ENCODE results near the gene SMIM31.

Gene SMIM31

DNA sequence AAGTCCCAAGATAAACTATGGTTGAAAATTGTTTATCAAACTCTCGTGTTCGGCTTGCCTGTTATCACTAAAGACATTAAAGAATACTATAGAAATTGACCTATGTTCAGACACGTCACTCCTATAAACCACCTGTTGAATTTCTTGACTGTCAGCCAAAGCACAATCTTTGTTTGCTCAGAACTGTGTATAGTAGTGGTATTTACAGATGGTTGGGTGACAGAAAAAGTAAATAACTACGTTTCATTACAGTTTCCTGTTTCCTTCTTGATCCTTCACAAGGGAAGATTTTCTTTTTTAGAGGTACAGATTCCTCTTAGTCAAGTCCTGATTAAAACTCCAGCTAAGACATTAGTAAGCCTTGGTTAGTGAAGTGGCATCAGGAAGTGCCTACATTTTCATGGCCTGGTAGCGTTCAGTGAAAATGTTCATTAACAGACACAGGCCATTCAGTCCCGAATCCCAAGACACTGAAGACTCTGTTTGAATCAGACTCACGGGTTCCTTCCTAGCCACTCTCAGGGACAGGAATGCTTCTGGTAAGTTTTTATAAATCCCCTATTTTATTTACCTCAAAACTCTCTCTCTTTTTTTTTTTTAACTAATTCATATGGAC is at the start of gene SMIM31:
TSS of gene SMIM31 (plus strand) at position 259 of the 616 bp plus-strand sequence. CDS start 16,313 bp downstream, outside the sequence.
- ATAC-seq (replicated peaks), result no peak
- DNase-seq, result no peak
- peaks cover 3 to 5% of the 10 kb centered on the region in 2 donors for H3K27me3 Mint-ChIP-seq
- peaks cover 5 to 6% of the 10 kb centered on the region in 2 donors for H3K9me3 Mint-ChIP-seq
- H3K27ac Mint-ChIP-seq, result no peak within 1 kb of the TSS
- no peaks in the 10 kb centered on the region for H3K36me3 Mint-ChIP-seq
- no peak within 1 kb of the TSS for H3K4me3 Mint-ChIP-seq
- H3K4me1 Mint-ChIP-seq, result no peaks in the 10 kb centered on the region

DNA sequence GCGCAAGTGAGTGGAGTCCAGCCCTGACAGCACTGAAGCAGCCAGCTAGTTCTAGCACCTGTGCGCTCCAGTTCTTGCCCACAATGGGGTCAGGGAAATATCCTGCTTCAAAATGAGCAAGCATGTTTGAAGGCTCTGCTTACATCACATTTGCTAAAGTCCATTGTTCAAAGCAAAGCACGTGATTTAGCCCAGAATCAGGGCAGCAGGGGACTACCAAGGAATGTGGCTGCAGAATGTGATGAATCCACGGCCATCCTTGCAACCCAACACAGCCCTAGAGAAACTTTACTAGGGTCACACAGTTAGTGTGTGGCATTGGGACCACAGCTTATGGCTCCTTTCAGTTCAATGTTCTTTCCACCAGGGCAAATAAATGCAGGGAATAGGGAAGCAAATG is 47.3 kb upstream of the SMIM31 start:
- Mint-ChIP-seq H3K27me3 (peaks cover 0 to 4% of the 10 kb centered on the region in 2 donors), H3K4me3 (no peak overlapping the region), H3K36me3 (no peaks in the 10 kb centered on the region), H3K4me1 (no peaks in the 10 kb centered on the region), H3K9me3 (peaks cover 0 to 2% of the 10 kb centered on the region in 2 donors), H3K27ac (no peak overlapping the region)
- DNase-seq, result no peak
- no peak for ATAC-seq (replicated peaks)

DNA sequence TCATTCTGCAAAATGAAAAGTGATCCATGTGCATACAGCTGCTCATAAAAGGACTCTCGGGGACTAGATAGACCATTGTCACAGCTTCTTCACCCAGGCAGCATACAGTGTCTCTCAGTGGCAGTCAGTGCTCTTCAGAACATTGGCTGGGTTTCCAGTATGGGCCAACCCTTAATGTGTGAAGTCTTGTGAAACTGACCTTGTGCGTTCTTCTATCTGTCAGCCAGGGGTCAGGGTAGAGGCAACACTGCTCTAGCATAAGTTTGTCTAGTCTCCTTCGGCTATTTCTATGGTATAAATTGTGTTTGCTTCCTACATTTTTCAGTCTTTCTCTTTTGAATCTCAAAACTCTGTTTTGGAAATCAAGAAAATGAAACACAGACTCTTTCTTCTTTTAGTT is 37.0 kb upstream of the SMIM31 start:
- Mint-ChIP-seq H3K4me1 (no peaks in the 10 kb centered on the region), H3K27ac (no peak overlapping the region), H3K9me3 (no peaks in the 10 kb centered on the region), H3K36me3 (no peaks in the 10 kb centered on the region), H3K27me3 (no peaks in the 10 kb centered on the region), H3K4me3 (no peak overlapping the region)
- ATAC-seq (replicated peaks), result no peak
- DNase-seq, result no peak

DNA sequence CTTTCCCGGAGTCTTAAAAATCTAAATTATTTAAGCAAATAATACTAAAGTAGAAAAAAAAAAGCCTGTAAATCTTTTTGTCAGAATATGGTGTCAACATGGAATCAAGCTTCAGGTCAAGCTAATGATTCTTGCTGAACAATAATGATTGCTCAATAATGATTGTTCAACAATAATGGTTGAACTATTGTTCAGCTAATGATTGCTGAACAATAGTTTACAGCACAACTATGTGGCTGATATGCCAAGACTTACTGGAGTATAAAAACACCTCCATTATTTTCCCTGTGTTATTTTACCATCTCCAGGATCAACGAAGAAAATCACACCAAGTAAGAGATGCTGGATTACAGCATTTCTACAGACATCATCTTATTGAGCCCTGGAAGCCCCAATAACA is 35.1 kb upstream of the SMIM31 start:
- no peaks in the 10 kb centered on the region for H3K9me3 Mint-ChIP-seq
- H3K4me3 Mint-ChIP-seq, result no peak overlapping the region
- DNase-seq (no peak), ATAC-seq (replicated peaks) (no peak)
- H3K27ac Mint-ChIP-seq, result no peak overlapping the region
- no peaks in the 10 kb centered on the region for H3K4me1 Mint-ChIP-seq
- no peaks in the 10 kb centered on the region for H3K27me3 Mint-ChIP-seq
- no peaks in the 10 kb centered on the region for H3K36me3 Mint-ChIP-seq

DNA sequence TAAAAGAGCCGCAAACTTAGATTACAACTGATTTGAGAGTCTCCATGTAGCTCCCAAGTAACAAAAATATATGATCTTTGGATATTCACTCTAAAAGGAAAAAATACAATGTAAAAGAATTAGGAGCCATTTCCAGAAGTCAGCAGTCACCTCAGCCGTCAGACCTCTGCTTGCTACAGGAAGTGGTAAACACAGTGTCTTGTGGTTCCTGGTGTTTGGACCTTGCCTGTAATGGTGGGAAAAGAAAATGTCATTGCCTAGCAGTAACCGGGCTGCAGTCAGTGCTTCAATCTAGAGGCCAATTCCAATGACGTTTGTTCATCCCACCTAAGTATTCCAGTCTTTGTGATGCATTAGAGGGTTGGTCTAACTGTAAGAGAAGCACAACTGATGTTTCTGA is 28.9 kb upstream of the SMIM31 start:
- no peak for ATAC-seq (replicated peaks)
- Mint-ChIP-seq H3K27me3 (peaks cover 0 to 5% of the 10 kb centered on the region in 2 donors), H3K27ac (no peak overlapping the region), H3K4me1 (no peaks in the 10 kb centered on the region), H3K9me3 (no peaks in the 10 kb centered on the region), H3K4me3 (no peak overlapping the region), H3K36me3 (no peaks in the 10 kb centered on the region)
- no peak for DNase-seq

DNA sequence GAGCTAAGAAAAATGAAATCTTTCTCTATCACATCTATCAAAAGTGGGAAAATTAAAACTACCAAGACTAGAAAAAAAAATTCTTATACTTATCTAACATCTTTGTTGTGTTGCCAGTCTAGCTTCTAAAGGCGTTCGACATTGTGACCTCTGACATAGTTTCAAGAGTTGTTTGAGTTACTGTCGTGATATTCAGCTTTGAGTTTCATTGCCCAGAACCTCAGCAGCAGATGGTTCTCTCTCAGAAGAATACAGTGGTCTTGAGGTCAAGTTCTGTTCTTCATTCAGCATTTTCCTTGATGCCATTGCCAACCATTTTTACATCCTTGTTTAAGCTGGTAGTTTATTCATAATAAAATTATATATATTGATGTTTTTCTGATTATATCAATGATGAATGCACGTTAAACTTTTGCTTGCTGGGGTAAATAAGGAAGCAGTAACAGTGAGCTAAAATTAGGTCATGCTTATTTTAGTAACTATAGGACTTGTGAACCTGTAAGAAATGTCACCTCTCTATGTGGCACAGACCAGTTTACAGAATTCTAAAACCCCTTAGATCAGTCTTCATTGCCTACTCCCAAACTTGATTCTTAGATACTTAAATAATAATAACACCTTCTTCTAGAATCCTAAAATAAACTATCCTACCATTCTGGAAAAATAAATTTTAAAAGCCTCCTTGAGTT is 23.1 kb upstream of the SMIM31 start:
- DNase-seq (no peak), ATAC-seq (replicated peaks) (no peak)
- Mint-ChIP-seq H3K27me3 (peaks cover 5 to 7% of the 10 kb centered on the region in 2 donors), H3K4me3 (no peak overlapping the region), H3K9me3 (no peaks in the 10 kb centered on the region), H3K4me1 (no peaks in the 10 kb centered on the region), H3K36me3 (no peaks in the 10 kb centered on the region), H3K27ac (no peak overlapping the region)

DNA sequence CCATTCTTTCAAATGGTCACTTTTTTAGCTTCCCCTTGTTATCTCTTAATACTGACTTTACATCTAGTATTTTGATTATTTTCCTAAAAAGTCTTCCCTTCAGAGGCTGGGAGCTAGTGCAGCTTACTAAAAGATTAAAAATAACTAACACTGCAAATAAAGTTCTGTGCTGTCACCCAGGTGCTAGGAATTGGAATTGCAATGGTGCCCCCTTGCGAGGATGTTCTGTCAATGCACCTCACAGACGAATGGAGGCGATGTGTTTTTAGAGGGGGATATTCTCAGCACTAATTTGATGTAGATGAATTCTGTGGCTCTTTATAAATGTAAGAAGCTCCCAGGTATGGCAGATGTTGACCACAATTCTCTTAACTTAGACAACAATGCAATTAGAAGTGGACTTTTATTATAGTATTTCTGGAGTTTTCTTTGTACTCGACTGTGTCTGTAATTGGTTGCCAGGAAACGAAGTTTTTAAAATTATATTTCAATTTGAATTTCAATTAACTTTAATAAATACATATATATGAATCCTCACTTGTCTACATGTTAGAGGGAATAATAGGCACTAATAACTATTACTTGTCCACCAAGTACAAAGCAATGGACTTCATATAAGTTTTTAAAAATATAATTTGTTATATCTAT is 22.0 kb upstream of the SMIM31 start:
- Mint-ChIP-seq H3K9me3 (no peaks in the 10 kb centered on the region), H3K4me3 (no peak overlapping the region), H3K36me3 (no peaks in the 10 kb centered on the region), H3K27me3 (peaks cover 5 to 7% of the 10 kb centered on the region in 2 donors), H3K4me1 (no peaks in the 10 kb centered on the region), H3K27ac (no peak overlapping the region)
- ATAC-seq (replicated peaks) (peak; percentile 44 to 67), DNase-seq (peak; percentile 24)

DNA sequence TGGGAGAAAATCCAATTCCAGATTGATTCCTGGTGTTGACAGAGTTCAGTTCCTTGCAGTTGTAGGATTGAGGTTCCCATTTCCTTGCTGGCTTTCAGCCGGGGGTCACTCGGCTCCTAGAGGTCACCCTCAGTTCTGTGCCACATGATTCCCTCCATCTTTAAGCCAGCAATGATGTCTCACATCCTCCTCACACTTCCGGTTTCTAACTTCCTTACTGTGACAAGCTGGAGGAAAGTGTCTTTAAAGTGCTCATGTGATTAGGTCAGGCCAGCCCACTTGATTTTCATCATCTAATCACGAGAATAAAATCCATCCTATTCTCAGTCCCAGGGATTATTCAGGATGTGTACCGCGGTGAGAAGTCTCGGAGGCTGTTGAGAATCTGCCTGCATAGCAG is 19.4 kb upstream of the SMIM31 start:
- Mint-ChIP-seq H3K27ac (no peak overlapping the region), H3K9me3 (no peaks in the 10 kb centered on the region), H3K27me3 (peaks cover 0 to 7% of the 10 kb centered on the region in 2 donors), H3K4me3 (no peak overlapping the region), H3K4me1 (no peaks in the 10 kb centered on the region), H3K36me3 (no peaks in the 10 kb centered on the region)
- no peak for DNase-seq
- ATAC-seq (replicated peaks), result peak; percentile 59 to 60

DNA sequence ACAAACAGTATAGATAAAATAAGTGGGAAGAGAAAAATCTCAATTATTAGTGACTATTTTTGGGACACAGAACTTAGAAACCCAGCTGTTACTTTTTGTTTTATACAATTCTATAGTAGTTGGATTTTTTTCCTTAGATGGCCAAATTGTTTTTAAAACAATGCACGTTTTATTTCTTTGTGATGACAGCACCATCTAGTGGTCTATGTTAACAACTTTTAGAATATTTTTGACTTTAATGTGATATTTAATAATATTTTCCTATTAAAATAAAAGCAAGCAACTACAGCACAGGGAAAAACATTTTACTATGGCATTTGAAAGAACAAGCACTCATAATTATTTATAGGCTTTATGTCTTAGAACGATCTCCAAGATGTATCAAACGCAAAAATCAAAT is 5.6 kb upstream of the SMIM31 start:
- no peak for DNase-seq
- Mint-ChIP-seq H3K9me3 (peaks cover 5 to 6% of the 10 kb centered on the region in 2 donors), H3K4me3 (no peak overlapping the region), H3K27me3 (peaks cover 5 to 6% of the 10 kb centered on the region in 2 donors), H3K4me1 (no peaks in the 10 kb centered on the region), H3K27ac (no peak overlapping the region), H3K36me3 (no peaks in the 10 kb centered on the region)
- ATAC-seq (replicated peaks), result no peak

DNA sequence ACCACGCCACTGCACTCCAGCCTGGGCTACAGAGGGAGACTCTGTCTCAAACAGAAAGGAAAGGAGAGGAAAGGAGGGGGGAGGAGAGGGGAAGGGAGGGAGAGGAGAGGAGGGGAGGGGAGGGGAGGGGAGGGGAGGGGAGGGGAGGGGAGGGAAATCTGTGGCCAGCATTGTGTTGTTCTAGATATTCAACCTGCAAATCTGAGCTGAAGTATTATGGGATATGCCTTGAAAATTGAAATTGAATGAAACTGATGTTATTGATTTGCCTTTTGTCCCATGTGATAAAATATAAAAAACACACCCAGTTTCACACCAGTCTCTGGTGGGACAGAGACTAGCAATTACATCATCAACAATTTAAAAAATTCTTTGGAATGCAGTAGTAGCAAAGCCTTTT is 1.5 kb downstream of the SMIM31 start:
- peaks cover 5 to 6% of the 10 kb centered on the region in 2 donors for H3K9me3 Mint-ChIP-seq
- no peak overlapping the region for H3K4me3 Mint-ChIP-seq
- H3K27me3 Mint-ChIP-seq, result peaks cover 8 to 9% of the 10 kb centered on the region in 2 donors
- H3K36me3 Mint-ChIP-seq, result no peaks in the 10 kb centered on the region
- DNase-seq, result no peak
- H3K27ac Mint-ChIP-seq, result no peak overlapping the region
- H3K4me1 Mint-ChIP-seq, result no peaks in the 10 kb centered on the region
- ATAC-seq (replicated peaks), result no peak

DNA sequence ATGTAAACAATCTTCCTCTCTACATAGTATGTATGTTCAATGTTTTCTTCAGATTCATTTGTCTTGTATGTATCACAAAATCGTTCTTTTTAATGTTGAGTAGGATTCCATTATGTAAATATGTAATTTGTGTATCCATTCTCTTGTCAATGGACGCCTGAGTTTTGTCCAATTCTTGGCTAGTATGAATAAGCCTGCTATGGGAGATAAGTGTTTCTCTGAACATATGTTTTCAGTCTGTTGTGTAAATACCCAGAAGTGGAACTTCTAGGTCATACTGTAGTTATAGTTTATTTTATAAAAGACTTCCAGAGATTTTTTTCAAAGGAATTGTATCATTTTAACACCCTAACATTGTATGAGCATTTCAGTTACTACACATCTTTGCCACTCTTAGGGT is 2.8 kb downstream of the SMIM31 start:
- H3K9me3 Mint-ChIP-seq, result peaks cover 5% of the 10 kb centered on the region in 2 donors
- peaks cover 9 to 11% of the 10 kb centered on the region in 2 donors for H3K27me3 Mint-ChIP-seq
- H3K36me3 Mint-ChIP-seq, result no peaks in the 10 kb centered on the region
- DNase-seq (no peak), ATAC-seq (replicated peaks) (no peak)
- H3K27ac Mint-ChIP-seq, result no peak overlapping the region
- no peak overlapping the region for H3K4me3 Mint-ChIP-seq
- no peaks in the 10 kb centered on the region for H3K4me1 Mint-ChIP-seq

DNA sequence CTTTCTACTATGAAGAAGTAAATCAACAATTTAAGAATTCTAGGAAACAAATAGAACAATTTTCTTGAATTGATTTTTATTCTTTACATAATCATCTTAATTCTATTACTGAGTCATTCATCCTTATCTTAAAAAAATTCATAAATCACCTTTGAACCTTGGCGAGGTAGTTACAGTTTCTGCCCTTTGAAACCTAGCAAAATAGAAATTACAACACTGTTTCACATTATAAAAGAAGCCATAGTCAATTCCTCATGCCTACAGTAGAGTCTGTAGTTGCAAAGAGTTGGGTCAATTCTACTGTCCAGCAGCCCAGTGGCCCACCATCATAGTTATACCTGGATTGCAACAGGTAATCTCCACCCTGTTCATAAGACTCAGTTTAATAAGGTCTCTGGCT is 7.3 kb downstream of the SMIM31 start:
- no peak overlapping the region for H3K4me3 Mint-ChIP-seq
- H3K27me3 Mint-ChIP-seq, result peaks cover 13 to 18% of the 10 kb centered on the region in 2 donors
- no peaks in the 10 kb centered on the region for H3K4me1 Mint-ChIP-seq
- H3K9me3 Mint-ChIP-seq, result no peaks in the 10 kb centered on the region
- DNase-seq (no peak), ATAC-seq (replicated peaks) (no peak)
- H3K36me3 Mint-ChIP-seq, result no peaks in the 10 kb centered on the region
- no peak overlapping the region for H3K27ac Mint-ChIP-seq

DNA sequence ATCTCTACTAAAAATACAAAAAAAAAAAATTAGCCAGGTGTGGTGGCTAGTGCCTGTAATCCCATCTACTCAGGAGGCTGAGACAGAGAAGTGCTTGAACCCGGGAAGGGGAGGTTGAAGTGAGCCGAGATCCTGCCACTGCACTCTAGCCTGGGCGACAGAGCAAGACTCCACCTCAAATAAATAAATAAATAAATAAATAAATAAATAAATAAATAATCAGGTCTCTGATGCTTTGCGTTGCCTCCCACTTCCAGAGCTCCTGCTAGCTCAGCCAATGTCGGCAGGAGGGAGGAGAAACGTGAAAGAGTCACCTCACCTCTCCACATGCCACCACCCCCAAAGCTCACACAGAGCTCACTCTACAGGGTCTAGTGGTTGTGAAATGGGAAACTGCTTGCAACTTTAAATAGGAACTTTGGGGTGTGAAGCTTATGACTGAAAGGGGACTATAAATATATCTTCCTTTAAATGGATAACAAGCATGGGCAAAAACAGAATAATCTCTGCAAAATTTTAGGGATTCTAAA is 7.9 kb downstream of the SMIM31 start:
- H3K4me1 Mint-ChIP-seq, result no peaks in the 10 kb centered on the region
- H3K36me3 Mint-ChIP-seq, result no peaks in the 10 kb centered on the region
- peaks cover 9 to 19% of the 10 kb centered on the region in 2 donors for H3K27me3 Mint-ChIP-seq
- no peak overlapping the region for H3K27ac Mint-ChIP-seq
- ATAC-seq (replicated peaks) (no peak), DNase-seq (no peak)
- H3K4me3 Mint-ChIP-seq, result no peak overlapping the region
- H3K9me3 Mint-ChIP-seq, result no peaks in the 10 kb centered on the region

DNA sequence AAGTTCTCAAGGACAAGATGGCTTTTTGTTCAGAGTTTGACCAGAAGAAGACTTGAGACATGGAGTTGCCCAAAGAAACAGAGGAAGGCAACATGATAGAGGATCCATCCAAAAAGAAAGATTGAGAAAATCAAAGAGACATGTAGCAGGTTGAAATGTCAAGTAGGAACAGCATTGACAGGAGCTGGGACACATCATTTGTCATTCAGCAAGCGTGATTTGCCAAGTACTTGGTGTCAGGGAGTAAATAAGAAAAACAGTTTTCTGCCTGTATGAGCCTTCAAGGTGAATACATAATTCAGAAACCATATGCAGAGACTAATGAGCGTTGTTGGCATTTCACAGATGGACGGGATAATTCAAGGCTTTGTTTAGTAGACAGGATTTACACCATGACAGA is 11.2 kb downstream of the SMIM31 start:
- DNase-seq (no peak), ATAC-seq (replicated peaks) (no peak)
- H3K9me3 Mint-ChIP-seq, result no peaks in the 10 kb centered on the region
- H3K27ac Mint-ChIP-seq, result no peak overlapping the region
- peaks cover 13 to 30% of the 10 kb centered on the region in 2 donors for H3K27me3 Mint-ChIP-seq
- no peaks in the 10 kb centered on the region for H3K36me3 Mint-ChIP-seq
- H3K4me1 Mint-ChIP-seq, result no peaks in the 10 kb centered on the region
- H3K4me3 Mint-ChIP-seq, result no peak overlapping the region

DNA sequence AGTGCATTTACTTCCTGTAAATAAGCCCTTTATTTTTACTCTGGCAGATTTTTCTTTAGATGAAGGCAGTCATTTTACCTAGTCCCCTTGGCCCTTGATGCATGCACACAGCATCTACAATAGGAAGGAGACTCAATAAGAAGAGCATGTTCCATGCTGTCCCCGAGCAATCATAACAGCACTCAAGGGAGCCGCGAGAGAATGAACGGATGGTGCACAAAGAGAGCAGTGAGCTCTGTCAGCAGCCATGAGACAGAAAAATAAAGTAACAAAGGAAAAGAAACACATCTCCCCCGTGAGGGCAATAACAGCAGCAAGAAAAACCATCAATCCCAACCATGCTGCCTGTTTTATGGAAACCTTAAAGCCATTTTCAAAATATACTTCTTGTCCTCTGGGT is 11.9 kb downstream of the SMIM31 start:
- H3K9me3 Mint-ChIP-seq, result no peaks in the 10 kb centered on the region

More for the DNA sequence above, 11.9 kb downstream of the SMIM31 start:
- Mint-ChIP-seq H3K27ac (no peak overlapping the region), H3K36me3 (no peaks in the 10 kb centered on the region), H3K27me3 (peaks cover 12 to 27% of the 10 kb centered on the region in 2 donors), H3K4me1 (no peaks in the 10 kb centered on the region), H3K4me3 (no peak overlapping the region)
- DNase-seq (no peak), ATAC-seq (replicated peaks) (no peak)

Measured in stimulated activated naive B cell treated with anti-CD40 and anti-IgM and Interleukin-4, amounts not matched to agents 10 μg/mL and 1 μg/mL and 100 μg/mL, for 72 hours (primary cell).